ENCODE measurements around the gene TMEM108. TPM values are rescaled to one million over a fixed set of nuclear protein-coding genes. Genes with fewer than 3 reads are reported as not detected.

TMEM108 gene
- total RNA-seq, 2 experiments from 2014 or later = not detected

- DNase-seq = no peak
- Mint-ChIP-seq H3K9me3 (ENCODE audit: low read depth) (no peaks in the 10 kb centered on the region), H3K4me1 (no peaks in the 10 kb centered on the region), H3K4me3 (no peak overlapping the region), H3K27ac (no peak overlapping the region), H3K27me3 (no peaks in the 10 kb centered on the region), H3K36me3 (ENCODE audit: low read depth) (no peaks in the 10 kb centered on the region)
- no peak for ATAC-seq
- POLR2A ChIA-PET = no interaction called here
- intact Hi-C loops (cut with DNase I, micrococcal nuclease) = no loop called here
- CTCF ChIA-PET = interaction anchor here (0.6 to 1.7 kb wide), 3 partner anchors 13 to 645 kb away, joined by 3 to 4 read pairs (median 3); no protein-coding TSS in a partner anchor
Observed at GRCh38 chr3:133371676-133372075, 333.5 kb downstream of the TMEM108 start.

GRCh38 chr3:133374708-133375402, 336.7 kb downstream of the TMEM108 start:
- no peaks in the 10 kb centered on the region for H3K36me3 Mint-ChIP-seq (ENCODE audit: low read depth)
- intact Hi-C loops (cut with DNase I, micrococcal nuclease) = no loop called here
- DNase-seq (no peak), ATAC-seq (no peak)
- no peaks in the 10 kb centered on the region for H3K9me3 Mint-ChIP-seq (ENCODE audit: low read depth)
- ChIA-PET POLR2A (no interaction called here), CTCF (interaction anchor here (1.3 kb wide), 1 partner anchor 649 kb away, joined by 3 read pairs; no protein-coding TSS in a partner anchor)
- no peak overlapping the region for H3K4me3 Mint-ChIP-seq
- no peaks in the 10 kb centered on the region for H3K27me3 Mint-ChIP-seq
- no peak overlapping the region for H3K27ac Mint-ChIP-seq
- no peaks in the 10 kb centered on the region for H3K4me1 Mint-ChIP-seq

GRCh38 chr3:133375403-133375745, 337.2 kb downstream of the TMEM108 start:
- no peaks in the 10 kb centered on the region for H3K9me3 Mint-ChIP-seq (ENCODE audit: low read depth)
- CTCF ChIA-PET = interaction anchor here (1.3 kb wide), 1 partner anchor 649 kb away, joined by 3 read pairs; no protein-coding TSS in a partner anchor
- intact Hi-C loops (cut with DNase I, micrococcal nuclease) = no loop called here

GRCh38 chr3:133376810-133377209, 338.6 kb downstream of the TMEM108 start:
- H3K36me3 Mint-ChIP-seq (ENCODE audit: low read depth) = no peaks in the 10 kb centered on the region
- ATAC-seq = no peak
- H3K27ac Mint-ChIP-seq = no peak overlapping the region
- ChIA-PET CTCF (interaction anchor here (0.8 kb wide), 1 partner anchor 654 kb away, joined by 3 read pairs; no protein-coding TSS in a partner anchor), POLR2A (no interaction called here)
- DNase-seq = no peak
- intact Hi-C loops (cut with DNase I, micrococcal nuclease) = loop anchor here in 1 of 2 experiments (2.0 kb wide), 1 partner anchor 336 kb away; no protein-coding TSS in a partner anchor
- H3K4me3 Mint-ChIP-seq = no peak overlapping the region
- H3K9me3 Mint-ChIP-seq (ENCODE audit: low read depth) = no peaks in the 10 kb centered on the region
- no peaks in the 10 kb centered on the region for H3K27me3 Mint-ChIP-seq
- no peaks in the 10 kb centered on the region for H3K4me1 Mint-ChIP-seq

More at GRCh38 chr3:133375403-133375745, 337.2 kb downstream of the TMEM108 start:
- DNase-seq (no peak), ATAC-seq (no peak)
- H3K4me3 Mint-ChIP-seq = no peak overlapping the region
- H3K27ac Mint-ChIP-seq = no peak overlapping the region
- POLR2A ChIA-PET = no interaction called here
- no peaks in the 10 kb centered on the region for H3K36me3 Mint-ChIP-seq (ENCODE audit: low read depth)
- no peaks in the 10 kb centered on the region for H3K4me1 Mint-ChIP-seq
- no peaks in the 10 kb centered on the region for H3K27me3 Mint-ChIP-seq

- H3K27me3 Mint-ChIP-seq = peaks cover 3% of the 10 kb centered on the region
- H3K9me3 Mint-ChIP-seq (ENCODE audit: low read depth) = no peaks in the 10 kb centered on the region
- CTCF ChIA-PET = interaction anchor here (0.8 kb wide), 1 partner anchor 654 kb away, joined by 3 read pairs; no protein-coding TSS in a partner anchor
- no peak overlapping the region for H3K4me3 Mint-ChIP-seq
- no peaks in the 10 kb centered on the region for H3K4me1 Mint-ChIP-seq
- ATAC-seq (no peak), DNase-seq (no peak)
- POLR2A ChIA-PET = no interaction called here
- intact Hi-C loops (cut with DNase I, micrococcal nuclease) = loop anchor here in 1 of 2 experiments (2.0 kb wide), 1 partner anchor 337 kb away; no protein-coding TSS in a partner anchor
- no peaks in the 10 kb centered on the region for H3K36me3 Mint-ChIP-seq (ENCODE audit: low read depth)
- no peak overlapping the region for H3K27ac Mint-ChIP-seq
Observed at GRCh38 chr3:133377396-133377795, 339.2 kb downstream of the TMEM108 start.

- CTCF ChIA-PET = no interaction called here
- Mint-ChIP-seq H3K4me1 (no peaks in the 10 kb centered on the region), H3K27me3 (peaks cover 3% of the 10 kb centered on the region), H3K9me3 (ENCODE audit: low read depth) (no peaks in the 10 kb centered on the region), H3K27ac (no peak overlapping the region), H3K36me3 (ENCODE audit: low read depth) (no peaks in the 10 kb centered on the region), H3K4me3 (no peak overlapping the region)
- DNase-seq = no peak
- POLR2A ChIA-PET = no interaction called here
- intact Hi-C loops (cut with DNase I, micrococcal nuclease) = loop anchor here in 1 of 2 experiments (5.0 kb wide), 1 partner anchor 338 kb away; no protein-coding TSS in a partner anchor
- no peak for ATAC-seq
Observed at GRCh38 chr3:133379926-133380325, 341.7 kb downstream of the TMEM108 start.

- no peak overlapping the region for H3K4me3 Mint-ChIP-seq
- DNase-seq = no peak
- H3K27ac Mint-ChIP-seq = no peak overlapping the region
- ChIA-PET POLR2A (no interaction called here), CTCF (no interaction called here)
- ATAC-seq = no peak
- H3K9me3 Mint-ChIP-seq (ENCODE audit: low read depth) = no peaks in the 10 kb centered on the region
- intact Hi-C loops (cut with DNase I, micrococcal nuclease) = loop anchor here in 1 of 2 experiments (5.0 kb wide), 1 partner anchor 338 kb away; no protein-coding TSS in a partner anchor
- H3K4me1 Mint-ChIP-seq = no peaks in the 10 kb centered on the region
- no peaks in the 10 kb centered on the region for H3K36me3 Mint-ChIP-seq (ENCODE audit: low read depth)
- peaks cover 3% of the 10 kb centered on the region for H3K27me3 Mint-ChIP-seq
Observed at GRCh38 chr3:133380481-133381225, 342.5 kb downstream of the TMEM108 start.

- peaks cover 3% of the 10 kb centered on the region for H3K27me3 Mint-ChIP-seq
- no peak for ATAC-seq
- no peaks in the 10 kb centered on the region for H3K4me1 Mint-ChIP-seq
- DNase-seq = no peak
- CTCF ChIA-PET = interaction anchor here (0.8 to 2.4 kb wide), 4 partner anchors 10 to 655 kb away, joined by 4 to 9 read pairs (median 6); no protein-coding TSS in a partner anchor
- H3K9me3 Mint-ChIP-seq (ENCODE audit: low read depth) = no peaks in the 10 kb centered on the region
- H3K36me3 Mint-ChIP-seq (ENCODE audit: low read depth) = no peaks in the 10 kb centered on the region
- no peak overlapping the region for H3K4me3 Mint-ChIP-seq
- no peak overlapping the region for H3K27ac Mint-ChIP-seq
- POLR2A ChIA-PET = no interaction called here
- intact Hi-C loops (cut with DNase I, micrococcal nuclease) = loop anchor here in 1 of 2 experiments (5.0 kb wide), 1 partner anchor 339 kb away; no protein-coding TSS in a partner anchor
Observed at GRCh38 chr3:133381346-133382109, 343.3 kb downstream of the TMEM108 start.

GRCh38 chr3:133383175-133383574, 345.0 kb downstream of the TMEM108 start:
- Mint-ChIP-seq H3K27me3 (peaks cover 3% of the 10 kb centered on the region), H3K27ac (no peak overlapping the region), H3K36me3 (ENCODE audit: low read depth) (no peaks in the 10 kb centered on the region), H3K9me3 (ENCODE audit: low read depth) (no peaks in the 10 kb centered on the region), H3K4me1 (no peaks in the 10 kb centered on the region), H3K4me3 (no peak overlapping the region)
- no peak for ATAC-seq
- CTCF ChIA-PET = interaction anchor here (1.0 to 2.4 kb wide), 6 partner anchors 8 to 657 kb away, joined by 3 to 9 read pairs (median 4); no protein-coding TSS in a partner anchor
- intact Hi-C loops (cut with DNase I, micrococcal nuclease) = loop anchor here in 1 of 2 experiments (5.0 kb wide), 1 partner anchor 341 kb away; no protein-coding TSS in a partner anchor
- POLR2A ChIA-PET = no interaction called here
- no peak for DNase-seq

GRCh38 chr3:133383741-133384140, 345.6 kb downstream of the TMEM108 start:
- DNase-seq = no peak

More at GRCh38 chr3:133383741-133384140, 345.6 kb downstream of the TMEM108 start:
- no peaks in the 10 kb centered on the region for H3K9me3 Mint-ChIP-seq (ENCODE audit: low read depth)
- intact Hi-C loops (cut with DNase I, micrococcal nuclease) = loop anchor here (1.0 to 5.0 kb wide), 5 partner anchors 341 to 657 kb away; no protein-coding TSS in a partner anchor
- H3K4me3 Mint-ChIP-seq = no peak overlapping the region
- ChIA-PET POLR2A (no interaction called here), CTCF (interaction anchor here (1.0 to 1.9 kb wide), 4 partner anchors 18 to 653 kb away, joined by 3 to 9 read pairs (median 4); no protein-coding TSS in a partner anchor)
- ATAC-seq = no peak
- peaks cover 3% of the 10 kb centered on the region for H3K27me3 Mint-ChIP-seq
- H3K4me1 Mint-ChIP-seq = no peaks in the 10 kb centered on the region
- no peaks in the 10 kb centered on the region for H3K36me3 Mint-ChIP-seq (ENCODE audit: low read depth)
- no peak overlapping the region for H3K27ac Mint-ChIP-seq
